NCI-H345 treated with DMSO at 0.1 percent for 48 hours (cell line): Measurements from ENCODE around the gene FANK1.

Experiments
- DNase-seq: peaks from one replicate; lab custom pipeline; 2025; ENCODE audit not compliant: unreplicated experiment; lab: John Stamatoyannopoulos, UW

FANK1 gene

GRCh38 chr10:126057494-126057893 lies 161.1 kb downstream of the FANK1 start:
- no peak for DNase-seq

- DNase-seq, result no peak
These were observed 161.7 kb downstream of the FANK1 start for GRCh38 chr10:126058104-126058503.

DNA sequence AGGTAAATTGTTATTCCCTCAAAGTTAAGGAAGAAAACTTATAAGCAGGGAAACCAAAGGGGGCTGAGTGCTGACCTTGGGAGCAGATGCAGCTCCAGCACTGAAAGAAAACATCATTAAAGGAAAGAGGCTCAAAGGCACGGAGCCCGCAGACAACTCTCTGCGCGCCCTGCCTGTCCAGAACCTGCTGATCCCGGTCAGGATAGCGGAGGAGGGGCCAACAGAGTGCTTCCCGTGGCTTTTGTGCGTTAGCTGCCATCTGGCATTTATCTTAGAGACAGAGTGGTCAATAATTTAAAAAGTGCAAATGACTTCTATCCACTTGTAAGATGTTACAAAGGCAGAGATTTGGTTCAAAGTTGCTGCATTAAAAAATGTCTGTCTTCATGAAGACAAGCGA lies 162.1 kb downstream of the FANK1 start:
- DNase-seq, result no peak
